Cerebellar cortex (tissue), 1 donor: Measurements from ENCODE around the gene SOX21.

Experiments
- DNase-seq: peaks from one replicate; pipeline ENCODE4 v3.0.0-alpha.2; 2015; ENCODE audit warnings: low spot score

The SOX21 gene

GRCh38 chr13:94678845-94679244 lies 33.5 kb downstream of the SOX21 start:
- DNase-seq, result no peak

GRCh38 chr13:94677799-94678198 lies 34.5 kb downstream of the SOX21 start:
- no peak for DNase-seq

DNA sequence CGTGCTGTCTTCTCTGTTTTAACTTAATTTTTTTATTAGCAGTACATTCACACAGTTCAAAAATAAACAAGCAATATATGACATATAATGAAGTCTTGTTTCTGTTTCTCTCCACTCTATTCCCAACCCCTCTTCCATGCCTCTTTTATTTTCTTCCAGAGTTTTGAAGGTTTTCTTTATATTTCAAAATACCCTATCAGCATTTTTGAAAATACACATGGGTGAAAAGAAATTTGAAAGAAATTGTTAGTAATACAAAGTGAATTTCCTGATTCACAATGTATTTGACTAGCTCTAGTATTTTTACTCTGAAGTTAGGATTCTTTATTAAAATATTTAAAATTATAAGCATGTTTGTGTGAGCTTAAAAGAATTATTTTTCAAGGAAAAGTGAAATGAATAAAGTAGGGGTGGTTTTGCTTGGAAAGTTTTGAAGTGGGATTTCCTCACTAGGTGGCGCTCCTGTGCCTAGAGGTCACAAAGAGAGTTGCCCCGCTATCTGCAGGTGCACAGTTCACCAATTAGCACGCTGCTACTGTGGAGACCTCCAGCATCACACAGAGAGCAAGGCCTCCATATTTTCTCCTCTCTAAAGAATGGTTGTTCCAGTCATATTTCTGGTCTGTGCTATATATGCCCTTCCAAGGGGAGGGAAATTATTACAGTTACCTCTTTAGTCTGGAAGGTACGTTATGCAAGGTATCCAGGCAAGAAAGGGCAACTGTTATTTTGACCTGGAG lies 37.6 kb downstream of the SOX21 start:
- DNase-seq, result peak; percentile 28

DNA sequence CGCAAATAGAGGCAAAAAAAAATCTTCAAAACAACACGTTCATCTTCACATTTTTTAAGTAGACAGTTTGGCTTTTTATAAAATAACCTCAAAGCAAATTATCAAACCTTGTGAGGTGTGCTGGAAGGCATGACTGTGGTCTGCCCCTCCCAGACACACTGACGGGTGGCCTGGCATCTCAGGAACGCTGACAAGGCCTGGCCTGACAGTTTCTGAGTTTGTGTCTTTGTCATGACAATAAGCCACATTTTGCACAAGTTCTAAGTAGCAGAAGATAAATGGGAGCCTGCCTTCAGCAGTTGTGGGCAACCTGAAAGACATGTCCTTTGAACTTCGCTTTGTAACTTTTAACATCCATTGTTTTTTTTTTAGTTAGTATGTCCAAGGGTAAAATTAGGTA lies 38.5 kb downstream of the SOX21 start:
- no peak for DNase-seq

DNA sequence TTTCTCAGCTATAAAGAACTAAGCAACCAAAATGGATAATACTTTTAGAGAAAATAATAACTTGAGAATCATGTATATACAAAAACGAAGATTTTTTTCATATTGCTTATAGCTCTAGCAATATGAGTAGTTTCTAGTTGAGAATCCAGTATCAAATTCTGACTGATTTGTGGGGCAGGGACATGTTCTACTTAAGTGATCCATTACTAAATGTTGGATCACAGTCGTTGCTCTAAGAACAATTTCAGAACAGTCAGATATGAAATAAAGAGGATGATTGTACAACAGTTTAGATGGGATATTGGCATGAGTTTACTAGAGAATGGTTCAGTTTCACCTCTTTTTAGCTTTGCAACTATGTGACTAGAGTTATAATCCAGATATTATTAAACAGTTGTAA lies 39.9 kb downstream of the SOX21 start:
- DNase-seq, result no peak

DNA sequence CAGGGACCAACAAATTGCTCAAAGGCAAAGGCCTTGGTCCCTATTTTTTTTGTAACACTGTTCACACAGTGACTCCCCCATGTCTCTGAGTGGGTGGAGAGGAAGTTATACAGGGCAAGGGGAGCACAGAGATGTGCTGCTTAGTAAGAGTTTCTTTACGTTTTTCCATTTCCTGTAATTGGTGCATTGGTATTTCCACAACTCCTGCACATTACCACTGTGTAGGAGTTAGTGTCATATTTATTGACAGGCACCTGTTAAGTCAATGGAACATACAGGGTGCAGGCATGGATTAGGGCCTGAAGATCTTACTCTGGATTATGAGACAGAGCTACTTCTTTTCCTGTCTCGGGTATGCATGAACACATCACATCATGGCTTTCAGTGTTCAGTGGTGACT lies 45.2 kb downstream of the SOX21 start:
- no peak for DNase-seq

DNA sequence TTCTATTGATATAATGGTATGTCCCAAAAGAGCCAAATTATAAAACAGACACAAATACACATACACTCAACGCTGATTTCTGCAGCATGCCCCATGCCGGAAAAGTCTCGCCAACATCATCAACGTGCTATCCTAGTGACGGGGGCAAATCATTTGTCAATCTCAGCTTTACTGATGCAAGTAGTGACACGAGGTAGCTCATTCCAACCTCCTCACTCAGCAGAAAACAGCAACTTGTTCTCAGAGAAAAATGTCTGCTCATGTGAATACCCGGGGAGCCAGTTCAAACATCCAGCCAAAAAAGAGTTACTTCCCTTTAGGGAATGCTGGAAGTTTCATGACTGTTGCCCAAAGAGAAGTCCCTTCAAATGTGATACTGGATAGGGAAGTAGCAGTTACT lies 46.3 kb downstream of the SOX21 start:
- no peak for DNase-seq

- DNase-seq, result no peak
These were observed 47.5 kb downstream of the SOX21 start for GRCh38 chr13:94664889-94665288.

GRCh38 chr13:94662274-94662945 lies 49.9 kb downstream of the SOX21 start:
- DNase-seq, result no peak

GRCh38 chr13:94661406-94661805 lies 50.9 kb downstream of the SOX21 start:
- no peak for DNase-seq

DNA sequence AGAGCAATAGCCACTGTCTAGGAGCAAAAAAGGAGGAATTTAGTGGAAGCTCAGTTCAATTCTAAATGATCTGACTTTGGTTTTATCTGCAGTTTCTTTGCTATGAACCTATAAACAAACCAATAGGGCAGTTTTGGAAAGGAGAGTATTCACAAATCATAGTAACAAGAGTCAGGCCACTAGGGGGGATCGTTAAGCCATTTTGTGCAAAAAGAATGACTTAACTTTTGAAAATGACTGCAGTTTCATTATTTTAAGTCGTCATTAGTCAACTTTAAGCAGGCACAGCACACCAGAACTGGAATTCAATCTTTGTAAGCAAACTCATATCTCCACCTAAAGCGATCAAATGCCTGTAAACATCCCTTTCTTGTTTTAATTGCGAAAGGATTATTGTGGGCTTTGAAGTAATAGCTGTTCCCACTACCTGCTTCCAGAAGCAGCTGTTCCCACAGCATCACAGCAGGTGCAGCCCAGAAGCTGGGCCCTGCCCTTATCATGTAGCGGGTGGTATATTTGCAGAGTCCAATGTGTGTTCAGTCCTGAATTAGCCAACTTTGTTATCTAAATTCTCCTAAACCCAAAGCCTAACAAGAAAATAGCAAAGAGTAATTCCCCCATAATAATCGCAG lies 51.5 kb downstream of the SOX21 start:
- peak; percentile 7 for DNase-seq
